HPDE6-E6E7 (cell line): ENCODE data around the gene LSM4.

Source experiments
- DNase-seq: peaks from one replicate; pipeline ENCODE4 v3.0.0; 2011; ENCODE audit warnings: missing footprints; ENCODE audit errors: extremely low spot score

Gene LSM4

DNA sequence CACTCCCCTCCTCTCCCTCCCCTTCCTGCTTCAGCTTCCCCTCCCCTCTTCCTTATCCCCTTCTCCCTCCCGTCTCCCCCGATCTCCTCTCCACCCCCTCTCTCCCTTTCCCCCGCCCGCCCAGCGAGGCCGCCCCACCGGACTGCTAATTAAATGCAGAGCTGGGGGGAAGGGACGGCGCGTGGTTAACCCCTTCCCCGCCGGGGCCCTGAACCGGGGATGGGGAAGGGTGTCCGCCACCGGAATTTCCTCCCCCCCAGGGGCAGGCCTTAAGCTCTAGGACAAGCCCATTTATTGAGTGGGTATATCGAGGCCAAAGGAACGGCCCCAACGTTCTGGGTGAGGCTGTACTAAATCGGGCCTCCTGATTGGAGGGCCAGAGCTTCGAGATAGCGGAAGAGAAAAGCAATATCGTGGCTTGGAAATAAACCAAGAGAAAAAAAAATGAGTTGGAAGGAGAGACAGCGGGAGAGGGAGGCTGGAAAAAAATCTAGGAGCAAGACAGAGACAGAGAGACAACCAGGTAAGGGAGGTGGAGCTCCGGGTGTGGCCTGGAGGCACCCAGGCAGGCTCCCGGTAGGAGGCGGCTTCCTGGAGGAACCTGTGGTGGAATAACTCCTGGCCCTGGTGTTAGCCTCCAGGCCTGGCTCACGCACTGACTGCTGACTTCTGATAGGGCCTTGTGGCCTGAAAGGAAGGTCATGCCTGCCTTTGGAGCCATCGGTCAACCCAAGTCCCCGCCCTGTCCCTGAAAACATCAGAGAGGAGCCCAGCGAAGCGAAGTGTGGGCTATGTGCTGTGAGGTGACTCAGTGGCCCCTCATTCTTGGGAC lies 29.9 kb downstream of the LSM4 start:
- no peak for DNase-seq

DNA sequence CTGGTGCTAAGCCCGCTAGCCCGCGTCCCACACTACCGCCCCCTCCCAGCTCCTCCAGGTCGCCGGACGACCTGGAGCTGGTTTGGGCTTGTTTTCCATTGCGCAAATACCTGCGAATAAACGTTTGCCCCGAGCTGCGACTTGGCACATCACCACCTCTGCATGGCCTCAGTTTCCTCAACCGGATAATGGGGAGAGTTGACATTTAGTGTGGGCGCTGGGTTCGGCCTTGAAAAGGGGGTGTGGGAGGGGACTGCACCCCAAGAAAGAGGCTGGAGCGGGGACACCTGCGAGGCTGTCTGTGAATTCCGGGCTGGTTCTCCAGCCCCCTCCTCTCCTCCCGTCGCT lies 30.4 kb downstream of the LSM4 start:
- DNase-seq = no peak

DNA sequence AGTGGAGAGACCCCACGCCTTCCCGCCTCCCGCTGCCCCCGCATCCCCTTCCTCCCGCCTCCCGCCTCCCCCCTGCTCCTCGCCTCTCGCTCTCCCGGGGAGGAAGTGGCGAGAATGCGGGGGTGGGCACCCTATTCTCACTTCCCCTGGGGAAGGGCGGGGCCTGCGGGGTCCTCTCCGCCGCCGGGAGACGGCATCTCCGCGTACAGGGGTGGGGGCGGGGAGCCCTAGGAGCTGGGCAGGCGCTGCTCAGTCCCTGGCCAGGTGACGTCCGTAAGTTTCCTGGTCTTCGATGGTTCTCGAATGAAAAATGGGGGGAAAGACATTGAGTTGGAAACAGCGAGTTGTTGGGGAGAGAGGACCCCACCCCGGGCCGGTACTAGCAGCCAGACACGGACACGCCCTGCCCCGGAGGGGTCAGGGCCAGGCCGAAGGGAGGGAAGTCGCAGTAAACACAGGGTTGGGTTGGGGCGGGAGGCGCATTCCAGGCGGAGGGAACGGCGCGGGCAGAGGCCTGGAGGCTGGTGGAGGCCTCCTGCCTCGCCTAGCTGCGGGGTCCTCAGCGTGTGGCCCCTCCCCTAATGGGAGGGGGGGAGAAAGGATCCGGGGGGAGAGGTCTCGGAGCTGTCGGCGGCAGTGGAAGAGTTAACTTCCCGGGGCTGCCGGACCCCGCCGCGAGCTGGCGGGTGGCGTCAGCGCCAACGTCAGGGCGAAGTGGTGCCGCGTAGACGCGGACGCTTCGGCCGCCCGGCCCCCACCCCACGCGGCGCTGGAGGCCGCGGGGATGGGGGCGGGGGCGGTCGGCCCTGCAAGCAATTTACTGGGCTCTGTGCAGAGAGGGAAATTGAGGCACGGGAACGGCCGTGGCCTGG lies 31.1 kb downstream of the LSM4 start:
- DNase-seq = no peak

DNA sequence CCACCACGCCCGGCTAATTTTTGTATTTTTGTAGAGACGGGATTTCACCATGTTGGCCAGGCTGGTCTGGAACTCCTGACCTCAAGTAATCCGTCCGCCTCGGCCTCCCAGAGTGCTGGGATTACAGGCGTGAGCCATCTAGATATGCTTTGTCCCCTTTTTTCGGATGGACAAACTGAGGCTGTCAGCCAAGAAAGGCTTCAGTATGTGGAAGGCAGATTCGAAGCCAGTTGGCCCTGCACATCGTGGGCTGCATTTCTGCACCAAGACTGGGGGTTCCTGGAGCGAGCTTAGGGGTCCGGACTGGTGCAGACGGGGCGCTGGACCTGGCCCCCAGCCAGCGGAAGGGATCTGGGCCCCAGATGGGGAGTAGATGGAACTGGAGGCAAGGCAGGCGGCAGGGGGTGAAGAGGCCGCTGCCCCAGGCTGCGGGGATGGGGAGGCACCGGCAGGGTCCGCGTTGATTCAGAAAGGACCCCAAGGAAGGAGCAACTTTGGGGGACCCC lies 31.8 kb downstream of the LSM4 start:
- DNase-seq = no peak

DNA sequence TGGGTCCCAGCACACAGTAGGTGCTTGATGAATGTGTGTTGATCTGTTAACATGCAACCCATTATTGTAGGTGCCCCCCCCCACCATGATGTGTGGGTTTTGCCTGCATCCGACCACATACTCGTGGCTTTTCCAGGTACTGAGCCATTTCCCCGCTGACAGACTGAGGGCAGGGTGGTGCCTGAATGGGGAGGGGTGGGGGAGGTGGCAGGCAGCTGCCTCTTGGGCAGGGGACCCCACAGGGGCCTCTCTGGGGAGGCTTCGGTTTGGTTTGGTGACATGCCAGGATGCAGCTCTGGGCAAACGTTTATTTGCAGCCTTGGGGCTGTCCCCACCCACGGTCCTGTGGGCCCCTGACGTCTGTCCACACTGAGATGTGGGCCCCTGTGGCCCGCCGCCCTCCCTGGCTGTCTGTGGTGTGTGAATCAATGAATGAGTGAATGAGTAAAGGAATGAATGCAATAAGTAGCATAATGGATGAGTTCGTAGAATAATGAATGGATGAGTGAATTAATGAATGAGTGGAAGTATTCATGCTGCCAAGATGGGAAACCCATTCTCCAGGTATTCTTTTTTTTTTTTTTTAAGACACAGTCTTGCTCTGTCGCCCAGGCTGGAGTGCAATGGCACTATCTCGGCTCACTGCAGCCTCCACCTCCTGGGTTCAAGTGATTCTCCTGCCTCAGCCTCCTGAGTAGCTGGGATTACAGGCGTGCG lies 32.4 kb downstream of the LSM4 start:
- no peak for DNase-seq

DNA sequence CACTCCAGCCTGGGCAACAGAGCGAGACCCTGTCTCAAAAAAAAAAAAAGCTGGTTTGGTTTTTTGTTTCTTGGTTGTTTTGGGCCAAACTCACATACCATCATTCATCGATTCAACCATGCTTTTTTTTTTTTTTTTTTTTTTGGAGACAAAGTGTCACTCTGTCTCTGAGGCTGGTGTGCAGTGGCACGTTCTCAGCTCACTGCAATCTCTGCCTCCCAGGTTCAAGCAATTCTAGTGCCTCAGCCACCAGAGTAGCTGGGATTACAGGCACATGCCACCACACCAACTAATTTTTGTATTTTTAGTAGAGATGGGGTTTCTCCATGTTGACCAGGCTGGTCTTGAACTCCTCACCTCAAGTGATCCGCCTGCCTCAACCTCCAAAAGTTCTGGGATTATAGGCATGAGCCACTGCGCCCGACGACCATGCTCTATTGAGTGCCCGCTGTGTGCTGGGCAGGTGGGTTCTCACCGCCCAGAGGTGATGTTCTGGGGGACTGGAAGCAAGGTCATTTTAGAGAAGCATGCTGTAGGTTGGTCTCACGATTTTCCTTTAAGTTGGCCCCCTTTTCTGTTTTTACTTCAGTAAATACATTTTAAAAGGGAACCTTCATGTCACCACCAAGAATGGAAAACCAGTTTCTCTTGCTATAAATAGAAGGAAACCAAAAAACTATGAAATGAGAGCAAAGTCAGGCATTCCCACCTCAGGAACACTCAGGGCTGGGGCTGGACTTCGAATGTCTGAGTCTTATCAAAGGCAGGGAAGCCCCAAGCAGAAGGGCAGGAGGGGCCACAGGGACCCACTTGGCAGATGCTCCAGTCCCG lies 33.2 kb downstream of the LSM4 start:
- DNase-seq = no peak

DNA sequence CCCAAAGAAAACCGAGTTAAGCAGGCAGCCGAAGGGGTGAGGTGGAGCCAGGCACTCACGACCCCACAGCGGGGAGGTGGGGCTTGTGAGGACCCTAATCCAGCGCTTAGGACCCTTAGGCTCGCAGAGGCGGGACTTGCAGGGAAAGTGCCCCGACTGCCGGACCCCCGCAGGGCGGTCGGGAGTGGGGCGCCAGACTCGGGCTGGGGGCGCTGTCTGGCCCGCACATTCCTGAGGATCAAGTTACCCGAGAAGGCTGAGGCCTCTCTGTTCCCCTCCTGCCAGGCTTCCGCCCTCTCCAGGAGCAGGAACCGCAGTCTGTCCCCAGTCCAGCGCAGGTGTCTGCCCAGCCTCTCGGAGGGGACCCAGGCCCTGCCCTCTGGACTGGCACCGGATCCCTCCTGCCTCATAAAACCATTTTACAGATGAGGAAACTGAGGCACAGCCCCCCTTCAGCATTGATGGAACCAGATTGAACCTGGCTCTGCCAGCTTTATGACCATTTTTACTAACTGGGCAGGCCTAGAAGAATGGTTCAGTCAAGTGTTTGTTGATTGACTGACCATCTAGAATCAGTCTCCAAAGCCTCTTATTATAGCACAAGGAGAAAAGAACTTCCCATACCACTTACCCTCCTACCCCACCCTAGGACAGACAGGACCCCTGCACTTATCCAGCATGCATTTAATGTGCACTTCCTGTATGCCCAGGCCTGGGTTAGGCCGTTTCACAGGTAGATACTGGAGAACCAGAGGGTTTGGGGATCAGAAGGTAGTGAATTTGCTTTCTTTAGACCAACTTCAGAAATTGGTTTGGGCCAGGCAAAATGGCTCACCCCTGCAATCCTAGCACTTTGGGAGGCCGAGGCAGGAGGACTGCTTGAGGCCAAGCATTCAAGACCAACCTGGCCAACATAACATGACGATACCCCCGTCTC lies 34.8 kb downstream of the LSM4 start:
- no peak for DNase-seq

DNA sequence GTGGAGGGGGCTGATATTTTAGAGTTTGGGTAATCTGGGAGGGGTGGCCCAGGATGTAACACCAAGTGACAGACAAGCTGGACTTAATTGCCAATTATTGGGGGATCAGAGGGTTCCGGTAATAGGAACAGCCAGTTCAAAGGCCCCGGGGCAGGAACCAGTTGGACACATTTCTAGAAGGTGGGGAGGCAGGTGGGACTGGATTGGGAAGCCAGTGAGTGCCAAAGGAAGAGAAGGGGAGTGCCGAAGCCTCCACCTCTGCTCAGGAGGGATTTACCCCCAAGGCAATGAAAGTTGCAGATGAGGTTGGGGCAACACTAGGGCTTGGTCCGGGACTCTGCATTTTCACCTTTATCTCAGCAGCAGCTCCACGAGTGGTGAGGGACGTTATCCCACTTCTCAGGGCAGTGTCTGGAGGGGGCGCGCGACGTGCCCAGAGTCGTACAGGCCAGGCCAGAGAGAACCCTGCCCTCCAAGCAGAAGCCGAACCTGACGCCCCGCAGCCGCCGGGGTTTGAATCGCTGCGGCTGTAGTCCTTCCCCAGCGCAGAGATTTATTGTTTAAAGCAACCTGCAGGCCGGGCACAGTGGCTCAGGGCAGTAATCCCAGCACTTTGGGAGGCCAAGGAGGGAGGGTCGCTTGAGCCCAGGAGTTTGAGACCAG lies 35.8 kb downstream of the LSM4 start:
- no peak for DNase-seq

DNA sequence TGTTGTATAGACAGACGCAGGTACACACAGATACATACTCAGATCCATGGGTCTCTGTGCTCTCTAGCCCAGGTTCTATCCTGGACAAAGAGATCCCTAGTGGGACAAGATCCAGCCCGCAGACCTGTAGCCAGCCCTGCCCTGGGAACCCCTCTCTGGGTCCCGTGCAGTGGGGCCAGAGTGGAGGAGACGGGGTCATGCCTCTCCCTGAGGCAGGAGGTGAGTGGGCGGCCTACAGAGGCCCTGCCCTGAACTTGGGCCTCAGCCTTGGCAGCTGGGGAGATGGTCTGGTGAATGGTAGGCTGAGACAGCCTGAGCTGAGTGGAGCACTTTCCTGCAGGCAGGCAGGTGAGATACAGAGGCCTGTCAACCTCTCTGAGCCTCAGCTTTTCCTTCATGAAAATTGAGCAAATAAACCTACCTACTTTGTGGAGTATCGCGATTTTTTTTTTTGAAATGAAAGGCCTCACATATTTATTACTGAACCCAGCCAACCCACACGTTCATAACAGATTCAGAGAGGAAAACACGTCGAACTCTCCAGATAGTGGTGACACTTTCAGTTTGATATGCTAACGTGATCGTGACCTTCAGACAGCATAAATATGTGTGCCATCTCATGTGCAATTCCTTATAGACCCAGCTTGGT lies 38.0 kb downstream of the LSM4 start:
- DNase-seq = no peak

DNA sequence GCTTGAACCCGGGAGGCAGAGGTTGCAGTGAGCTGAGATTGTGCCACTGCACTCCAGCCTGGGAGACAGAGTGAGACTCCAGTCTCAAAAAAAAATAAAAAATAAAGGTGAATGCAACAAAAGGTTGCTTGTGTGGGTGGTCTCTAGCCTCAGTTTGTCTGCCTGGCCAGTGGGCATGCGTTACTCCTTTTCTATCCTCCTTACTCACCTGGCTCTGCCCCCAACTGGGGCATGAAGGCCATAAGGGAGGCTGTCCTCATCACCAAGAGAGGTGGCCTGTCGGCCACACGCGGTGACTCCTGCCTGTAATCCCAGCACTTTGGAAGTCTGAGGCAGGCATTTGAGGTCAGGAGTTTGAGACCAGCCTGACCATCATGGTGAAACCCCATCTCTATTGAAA lies 39.5 kb downstream of the LSM4 start:
- DNase-seq = no peak

DNA sequence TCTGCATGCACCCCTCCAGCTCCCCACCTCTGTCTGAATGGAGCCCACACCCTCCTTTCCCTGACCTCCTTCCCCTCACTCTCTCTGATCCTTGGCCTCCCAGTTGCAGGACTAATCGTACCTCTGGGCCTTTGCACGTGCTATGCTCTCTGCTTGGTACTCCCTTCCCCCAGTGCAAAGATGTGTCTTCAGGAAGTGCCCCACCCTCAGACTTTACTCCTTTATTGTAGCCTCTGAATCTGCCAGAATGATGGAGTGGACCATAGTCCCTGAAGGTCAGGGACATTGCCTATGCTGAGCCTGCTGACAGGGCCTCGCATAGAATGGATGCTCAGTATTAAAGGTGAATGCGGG lies 40.1 kb downstream of the LSM4 start:
- DNase-seq = no peak

DNA sequence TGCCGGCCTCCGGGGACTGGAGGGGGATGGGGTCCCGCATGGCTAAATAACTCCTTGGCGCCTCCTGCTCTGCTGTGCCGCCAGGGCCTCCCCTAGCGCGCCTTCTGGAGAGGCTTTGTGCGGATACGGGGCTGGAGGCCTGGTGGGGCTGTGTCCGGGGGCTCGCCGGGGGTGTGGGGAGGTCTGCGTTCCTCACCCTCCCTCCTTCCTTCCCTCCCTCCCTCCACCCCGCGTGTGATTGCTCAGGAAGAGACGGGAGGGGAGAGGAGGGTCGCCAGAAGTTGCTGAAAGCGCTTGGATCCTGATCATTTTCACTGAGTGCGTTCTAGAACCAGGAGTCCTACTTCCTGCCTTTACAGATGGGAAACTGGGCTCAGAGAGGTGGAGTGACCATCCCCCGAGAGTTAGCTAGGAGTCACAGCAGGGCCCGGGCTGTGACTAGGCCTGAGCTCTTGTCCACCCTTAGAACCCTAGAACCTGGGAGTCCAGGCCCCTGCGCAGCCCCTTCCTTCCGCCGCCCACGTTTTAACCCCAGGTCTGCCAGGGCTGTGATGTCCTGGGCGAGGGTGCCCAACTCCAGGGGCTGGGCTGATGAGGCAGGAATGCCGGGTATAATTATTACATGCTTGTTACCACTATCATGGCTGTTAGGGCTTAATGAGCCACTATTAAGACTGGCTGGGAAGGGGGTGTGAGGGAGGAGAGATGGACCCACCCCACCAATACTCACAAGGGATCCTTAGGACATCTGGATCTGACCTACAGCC lies 40.7 kb downstream of the LSM4 start:
- DNase-seq = no peak

DNA sequence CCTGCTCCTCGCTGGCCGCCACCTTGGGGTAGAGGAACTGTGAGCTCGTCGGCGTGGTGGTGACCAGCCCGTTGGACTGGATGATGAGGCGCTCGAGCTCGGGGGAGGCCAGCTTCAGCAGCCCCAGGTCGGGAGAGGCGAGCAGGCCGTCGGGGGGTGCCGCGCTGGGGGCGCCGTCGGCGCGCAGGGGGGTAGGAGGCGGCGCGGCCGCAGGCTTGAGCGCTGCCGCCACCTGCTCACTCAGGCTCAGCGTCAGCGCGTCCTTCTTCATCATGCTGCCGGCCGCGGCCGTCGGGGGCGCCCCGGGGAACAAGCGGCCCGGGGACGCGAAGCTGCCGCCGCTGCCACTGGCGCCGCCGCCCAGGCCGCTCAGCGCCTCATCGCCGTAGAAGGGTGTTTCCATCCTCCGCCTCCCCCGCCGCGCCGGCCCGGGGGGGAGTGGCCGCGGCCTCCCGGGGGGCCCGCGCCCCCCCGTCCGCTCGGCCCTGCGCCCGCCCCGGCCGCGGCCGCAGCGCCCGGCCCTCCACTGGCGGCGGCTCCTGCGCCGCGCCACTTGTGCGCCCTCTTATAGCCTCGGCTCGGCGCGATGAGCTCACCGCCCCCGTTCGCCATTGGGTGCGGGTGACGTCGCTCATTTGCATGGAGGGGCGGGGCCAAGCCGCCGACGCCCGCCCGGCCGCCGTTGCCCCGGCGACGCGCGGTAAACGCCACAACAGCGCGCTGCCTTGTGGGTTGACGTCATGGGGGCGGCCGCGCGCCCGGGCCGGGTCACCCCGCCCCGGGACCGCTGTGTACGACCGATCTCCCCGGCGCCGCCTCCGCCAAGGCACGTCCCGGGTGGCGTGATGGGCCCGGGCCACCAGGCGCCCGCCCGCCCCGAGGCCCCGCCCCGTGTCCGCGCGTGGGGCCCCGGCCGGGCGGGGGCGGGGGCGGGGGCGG lies 41.5 kb downstream of the LSM4 start, which contains the start of gene JUND:
JUND (minus strand) TSS at position 541 of the 939 bp plus-strand sequence; CDS start at position 403, 138 bp downstream.
- DNase-seq = peak; percentile 88

DNA sequence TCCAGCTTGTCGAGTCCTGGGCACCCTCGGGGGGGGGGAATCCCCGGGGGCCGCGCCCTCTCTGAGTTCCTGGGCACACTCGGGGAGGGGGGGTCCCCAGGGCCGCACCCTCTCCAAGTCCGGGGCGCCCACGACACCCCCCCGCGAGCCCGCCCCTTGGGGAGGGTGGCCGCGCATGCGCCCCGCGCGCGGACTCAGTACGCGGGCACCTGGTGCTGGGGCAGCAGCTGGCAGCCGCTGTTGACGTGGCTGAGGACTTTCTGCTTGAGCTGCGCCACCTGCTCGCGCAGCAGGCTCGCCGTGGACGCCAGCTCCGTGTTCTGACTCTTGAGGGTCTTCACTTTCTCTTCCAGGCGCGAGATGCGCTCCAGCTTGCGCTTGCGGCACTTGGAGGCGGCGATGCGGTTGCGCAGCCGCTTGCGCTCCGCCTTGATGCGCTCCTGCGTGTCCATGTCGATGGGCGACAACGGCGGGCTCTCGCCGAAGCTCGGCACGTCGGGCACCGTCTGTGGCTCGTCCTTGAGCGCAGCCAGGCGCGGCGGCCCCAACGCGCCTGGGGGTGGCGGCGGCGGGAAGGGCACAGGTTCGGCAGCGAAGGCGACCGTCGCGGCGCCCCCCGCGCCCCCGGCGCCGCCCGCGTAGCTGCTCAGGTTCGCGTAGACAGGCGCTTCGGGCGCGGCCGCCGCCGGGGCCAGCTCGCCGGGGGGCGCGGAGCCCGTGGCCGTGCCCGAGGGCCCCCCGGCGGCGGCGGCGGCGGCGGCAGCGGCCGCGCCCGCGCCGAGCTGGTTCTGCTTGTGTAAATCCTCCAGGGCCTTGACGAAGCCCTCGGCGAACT lies 42.4 kb downstream of the LSM4 start:
- no peak for DNase-seq

DNA sequence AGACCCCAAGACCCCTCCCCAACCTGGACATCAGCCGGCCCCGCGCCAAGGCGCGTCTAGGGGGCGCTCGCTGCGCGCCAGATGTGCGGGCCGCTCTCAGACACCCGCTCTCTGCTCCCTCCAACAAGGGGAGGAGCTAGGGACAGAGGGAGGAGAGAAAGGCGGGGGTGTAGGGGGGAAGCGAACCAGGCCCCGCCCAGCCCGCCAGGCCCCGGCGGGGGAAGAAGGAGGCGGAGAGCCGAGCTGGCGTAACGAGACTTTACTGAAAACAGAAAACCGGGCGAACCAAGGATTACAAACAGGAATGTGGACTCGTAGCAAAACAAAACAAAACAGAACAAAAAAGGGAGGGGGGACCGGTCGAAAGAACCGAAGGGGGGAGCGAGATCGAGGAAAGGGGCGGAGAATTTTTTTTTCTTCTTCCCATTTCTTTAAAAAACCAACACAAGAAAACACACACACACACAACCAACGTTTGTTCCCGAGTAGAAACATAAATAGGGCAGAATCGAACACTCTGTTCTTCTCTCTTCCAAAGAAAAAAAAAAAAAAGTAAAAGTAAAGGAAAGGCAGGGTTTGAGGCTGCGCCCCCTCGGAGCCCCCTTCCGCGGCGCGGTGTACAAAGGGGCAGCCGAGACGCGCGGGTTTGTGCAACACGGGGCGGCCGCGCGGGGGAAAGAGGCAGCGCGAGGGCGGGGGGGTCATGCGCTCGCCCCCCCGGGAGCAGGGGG lies 43.2 kb downstream of the LSM4 start:
- DNase-seq = no peak

DNA sequence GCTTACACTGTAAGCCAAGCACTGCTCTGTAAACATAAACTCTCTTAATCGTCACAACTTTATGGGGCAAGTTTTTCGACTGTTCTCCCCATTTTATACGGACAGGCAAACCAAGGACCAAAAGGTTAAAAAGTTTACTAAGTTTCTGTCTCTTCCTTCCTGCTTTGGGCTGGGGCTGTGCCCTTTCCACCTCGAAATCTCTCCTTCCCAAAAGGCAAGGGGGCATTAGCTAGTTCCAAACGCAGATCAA lies 43.7 kb downstream of the LSM4 start:
- DNase-seq = no peak
